Hepatocyte (in vitro differentiated cells): ENCODE data around the gene SAMD4A.

ENCODE experiments used
- CTCF ChIP-seq: fragments of 200-600 bp; sonication (generic); IDR thresholded peaks from 2 replicates; pipeline ENCODE4 v1.5.1; 2016; ENCODE audit warnings: antibody characterized with exemption, mild to moderate bottlenecking; ENCODE audit not compliant: poor library complexity
- EZH2 ChIP-seq: fragments of 200-600 bp; sonication (generic); IDR thresholded peaks from 2 replicates; pipeline ENCODE4 v1.6.1; 2016; ENCODE audit warnings: antibody characterized with exemption, mild to moderate bottlenecking, borderline replicate concordance

- TF ChIP-seq CTCF = no peak
- TF ChIP-seq EZH2 = no peak
Observed at GRCh38 chr14:54702014-54702491, 135.1 kb downstream of the SAMD4A start.
